GM10847 (cell line): ENCODE measurements around the gene MGA.

ENCODE experiments used
- POLR2A ChIP-seq: IDR thresholded peaks from 2 replicates; pipeline ENCODE4 v1.6.1; 2011; ENCODE audit not compliant: insufficient read length; ENCODE audit errors: extremely low read depth

MGA gene

DNA sequence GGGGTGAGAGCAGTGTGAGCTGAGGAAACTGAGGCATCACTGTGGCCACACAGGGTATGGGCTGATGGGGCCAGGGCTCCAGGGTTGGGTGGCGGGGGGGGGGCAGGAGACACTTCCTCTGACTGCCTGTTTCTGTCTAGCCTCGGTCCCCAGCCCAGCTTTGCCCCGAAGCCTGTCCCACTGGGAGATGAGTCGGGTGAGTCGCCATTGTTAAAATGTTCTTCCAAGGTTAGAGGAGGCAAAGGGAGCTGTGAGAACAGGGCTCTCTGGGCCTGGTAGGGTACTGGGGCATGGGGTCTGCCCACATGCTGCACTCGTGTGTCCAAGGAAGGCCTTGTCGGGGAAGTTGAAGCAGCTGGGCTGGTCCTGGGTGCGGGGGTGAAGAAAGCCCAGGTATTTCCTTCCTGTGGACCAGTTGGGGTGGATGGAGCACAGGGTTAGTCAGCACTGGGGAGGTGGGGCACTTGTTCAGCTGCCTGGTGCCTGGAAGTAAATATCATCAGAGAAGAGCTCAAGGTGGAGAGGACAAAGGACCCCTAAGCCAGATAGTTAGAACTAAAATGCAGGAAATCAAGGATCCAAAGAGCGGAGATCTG lies 159.3 kb downstream of the MGA start:
- no peak for TF ChIP-seq POLR2A

DNA sequence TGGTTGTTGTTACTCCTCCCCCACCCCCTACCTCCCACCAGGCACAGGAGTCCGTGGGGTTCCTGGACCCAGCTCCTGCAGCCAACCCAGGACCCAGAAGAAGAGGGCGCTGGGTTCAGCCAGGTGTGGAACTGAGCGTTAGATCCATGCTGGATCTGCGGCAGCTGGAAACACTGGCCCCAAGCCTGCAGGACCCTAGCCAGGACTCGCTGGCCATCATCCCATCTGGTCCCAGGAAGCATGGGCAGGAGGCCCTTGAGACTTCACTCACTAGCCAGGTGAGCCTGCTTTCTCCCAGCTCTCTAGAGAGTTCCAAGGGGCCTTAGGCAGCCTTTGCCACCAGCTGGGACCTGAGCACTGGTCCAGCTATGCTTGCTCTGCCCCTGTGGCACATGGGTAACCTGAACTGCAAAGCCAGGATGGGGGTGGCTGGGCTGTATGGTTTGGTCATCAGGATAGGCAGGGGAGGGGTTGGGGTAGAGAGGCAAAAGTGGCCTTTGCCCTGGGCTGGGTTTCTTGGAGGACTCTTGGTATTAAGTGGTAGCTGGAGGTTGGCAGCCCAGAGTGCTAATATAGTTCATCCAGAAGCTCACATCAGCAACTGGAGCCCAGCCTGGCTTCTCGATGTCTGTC lies 160.7 kb downstream of the MGA start:
- no peak for TF ChIP-seq POLR2A

GRCh38 chr15:41821831-41822230 lies 161.6 kb downstream of the MGA start:
- no peak for TF ChIP-seq POLR2A

DNA sequence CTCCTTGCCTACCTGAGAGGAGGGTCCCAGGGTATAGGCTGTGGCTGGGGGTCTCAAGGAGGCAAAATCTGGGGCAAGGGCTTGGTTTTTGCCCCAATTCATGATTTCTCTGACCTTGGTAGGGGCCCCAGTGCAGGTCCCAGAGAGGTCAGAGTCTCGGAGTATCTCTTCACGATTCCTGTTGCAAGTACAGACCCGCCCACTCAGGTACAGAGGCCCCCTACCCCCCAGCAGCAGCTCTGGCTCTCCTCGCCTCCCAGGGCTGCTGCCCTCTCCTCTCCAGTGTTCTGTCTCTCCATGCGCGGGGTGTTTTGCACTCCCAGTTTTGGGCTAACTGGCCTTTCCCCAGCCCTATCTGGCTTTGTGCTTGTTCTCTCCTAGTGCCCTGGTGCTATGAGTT lies 162.3 kb downstream of the MGA start:
- TF ChIP-seq POLR2A = no peak
